MCF 10A (cell line): Measurements from ENCODE around the gene YAE1. TPM values are rescaled to one million over a fixed set of nuclear protein-coding genes. Genes with fewer than 3 reads are reported as not detected.

Experiments used
- BruUV-seq: library from RNA; stranded (reverse); fragments of 400-500 nt; replicated peaks from 2 replicates; lab custom pipeline; 2021; lab: Mats Ljungman, UMichigan
- CTCF ChIA-PET: fragments of 300-600 bp; sonication (Branson Sonifier 250); formaldehyde crosslinking; extraction: SDS; loops from one replicate; lab custom pipeline; 2021; ENCODE audit warnings: antibody characterized with exemption, inconsistent platforms; lab: Yijun Ruan, JAX
- POLR2A ChIA-PET: fragments of 300-600, 350-650 bp; sonication (Branson Sonifier 250); formaldehyde crosslinking; extraction: SDS; loops from one replicate; lab custom pipeline; 2020; ENCODE audit warnings: antibody characterized with exemption, inconsistent platforms; lab: Yijun Ruan, JAX
- DNase-seq: peaks from one replicate; pipeline ENCODE4 v3.0.0-alpha.2; 2018; ENCODE audit not compliant: unreplicated experiment
- H3K27ac Mint-ChIP-seq: one replicate; pipeline ENCODE4 v1.8.0; 2022; ENCODE audit warnings: mild to moderate bottlenecking, low read depth, mixed read lengths; ENCODE audit not compliant: unreplicated experiment
- H3K27me3 Mint-ChIP-seq: one replicate; pipeline ENCODE4 v1.8.0; 2022; ENCODE audit warnings: mixed read lengths; ENCODE audit not compliant: insufficient read depth, unreplicated experiment
- H3K36me3 Mint-ChIP-seq: one replicate; pipeline ENCODE4 v1.8.0; 2022; ENCODE audit warnings: mild to moderate bottlenecking, moderate library complexity, mixed read lengths; ENCODE audit not compliant: insufficient read depth, unreplicated experiment
- H3K4me1 Mint-ChIP-seq: one replicate; pipeline ENCODE4 v1.8.0; 2022; ENCODE audit warnings: mixed read lengths; ENCODE audit not compliant: insufficient read depth, unreplicated experiment
- H3K4me3 Mint-ChIP-seq: one replicate; pipeline ENCODE4 v1.8.0; 2022; ENCODE audit warnings: mild to moderate bottlenecking, moderate library complexity, mixed read lengths; ENCODE audit not compliant: unreplicated experiment
- H3K9me3 Mint-ChIP-seq: one replicate; pipeline ENCODE4 v1.8.0; 2022; ENCODE audit warnings: mixed read lengths; ENCODE audit not compliant: unreplicated experiment
- intact Hi-C: fragments of 100-400 bp; cut with micrococcal nuclease; formaldehyde crosslinking; loops from 2 replicates; pipeline ENCODE4 v1.14.1; 2022
- total RNA-seq: library from RNA; stranded (reverse); gene quantifications from 2 replicates; pipeline ENCODE4 v1.2.3, GENCODE V29; 2022
- TF ChIP-seq, protein P1 (sequence below): fragments of 200-600 bp; IDR thresholded peaks from one replicate; pipeline ENCODE4 v1.8.0; 2022; ENCODE audit warnings: antibody characterized with exemption, mild to moderate bottlenecking; ENCODE audit not compliant: unreplicated experiment

The YAE1 gene
- total RNA-seq, 1 experiment from 2014 or later, result 34.7 TPM

DNA sequence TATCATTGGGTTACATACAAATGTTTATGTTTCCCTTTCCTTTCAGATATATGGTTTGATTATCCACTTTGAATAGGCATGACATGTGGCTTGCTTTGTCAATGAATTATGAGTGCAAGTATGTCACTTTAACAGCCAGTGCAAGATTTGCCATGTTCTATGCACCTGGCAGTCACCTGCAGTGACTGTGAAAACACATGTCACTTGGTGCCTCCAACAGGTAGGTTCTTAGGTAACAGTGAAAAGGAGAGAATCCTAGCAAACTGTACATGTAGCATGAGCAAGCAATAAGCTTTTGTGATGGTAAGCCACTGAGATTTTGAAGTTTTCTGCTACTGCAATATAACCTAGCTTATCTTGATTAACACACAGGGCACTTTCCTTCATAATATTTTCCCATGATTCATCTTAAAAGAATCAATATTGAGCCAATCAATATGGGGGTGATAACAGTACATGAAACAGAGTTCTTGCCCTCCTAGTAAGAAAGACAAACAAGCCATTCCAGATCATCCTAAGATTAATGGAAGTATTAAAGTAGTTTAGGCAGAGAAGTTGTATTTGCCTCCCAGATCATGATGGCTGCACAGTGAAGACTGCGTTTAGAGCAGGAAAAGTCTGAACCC, 49.3 kb downstream of the YAE1 start:
- BruUV-seq, result no TSS peak
- TF ChIP-seq, protein P1, sequence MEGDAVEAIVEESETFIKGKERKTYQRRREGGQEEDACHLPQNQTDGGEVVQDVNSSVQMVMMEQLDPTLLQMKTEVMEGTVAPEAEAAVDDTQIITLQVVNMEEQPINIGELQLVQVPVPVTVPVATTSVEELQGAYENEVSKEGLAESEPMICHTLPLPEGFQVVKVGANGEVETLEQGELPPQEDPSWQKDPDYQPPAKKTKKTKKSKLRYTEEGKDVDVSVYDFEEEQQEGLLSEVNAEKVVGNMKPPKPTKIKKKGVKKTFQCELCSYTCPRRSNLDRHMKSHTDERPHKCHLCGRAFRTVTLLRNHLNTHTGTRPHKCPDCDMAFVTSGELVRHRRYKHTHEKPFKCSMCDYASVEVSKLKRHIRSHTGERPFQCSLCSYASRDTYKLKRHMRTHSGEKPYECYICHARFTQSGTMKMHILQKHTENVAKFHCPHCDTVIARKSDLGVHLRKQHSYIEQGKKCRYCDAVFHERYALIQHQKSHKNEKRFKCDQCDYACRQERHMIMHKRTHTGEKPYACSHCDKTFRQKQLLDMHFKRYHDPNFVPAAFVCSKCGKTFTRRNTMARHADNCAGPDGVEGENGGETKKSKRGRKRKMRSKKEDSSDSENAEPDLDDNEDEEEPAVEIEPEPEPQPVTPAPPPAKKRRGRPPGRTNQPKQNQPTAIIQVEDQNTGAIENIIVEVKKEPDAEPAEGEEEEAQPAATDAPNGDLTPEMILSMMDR, result no peak
- H3K9me3 Mint-ChIP-seq, result no peaks in the 10 kb centered on the region
- intact Hi-C loops, result no loop called here
- no peaks in the 10 kb centered on the region for H3K36me3 Mint-ChIP-seq
- H3K4me1 Mint-ChIP-seq, result peaks cover 19% of the 10 kb centered on the region
- POLR2A ChIA-PET, result interaction anchor here (0.7 kb wide), 1 partner anchor 9 kb away, joined by 3 read pairs; no protein-coding TSS in a partner anchor
- H3K27ac Mint-ChIP-seq, result no peak overlapping the region
- CTCF ChIA-PET, result interaction anchor here (0.6 to 3.6 kb wide), 2 partner anchors 35 to 131 kb away, joined by 3 to 14 read pairs; no protein-coding TSS in a partner anchor
- no peaks in the 10 kb centered on the region for H3K27me3 Mint-ChIP-seq
- DNase-seq, result no peak
- H3K4me3 Mint-ChIP-seq, result no peak overlapping the region

DNA sequence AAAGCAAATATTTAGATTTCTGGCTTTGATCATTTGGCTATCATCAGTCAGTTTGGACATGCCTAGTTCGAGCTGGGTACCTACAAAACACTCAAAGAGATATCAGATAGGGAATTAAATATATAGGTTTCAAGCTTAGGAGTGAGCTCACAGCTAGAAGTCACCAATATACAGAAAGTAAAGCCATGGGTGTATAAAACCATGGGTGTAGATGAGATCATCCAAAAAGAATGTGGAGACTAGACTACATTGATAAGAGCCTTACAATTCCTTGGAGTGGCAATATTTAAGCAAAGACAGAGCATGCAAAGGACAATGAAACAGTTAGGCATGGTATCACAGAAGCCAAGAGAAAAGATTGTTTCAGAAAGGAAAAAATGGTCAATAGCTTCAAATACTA, 49.9 kb downstream of the YAE1 start:
- Mint-ChIP-seq H3K27me3 (no peaks in the 10 kb centered on the region), H3K36me3 (no peaks in the 10 kb centered on the region), H3K4me1 (peaks cover 19% of the 10 kb centered on the region), H3K27ac (no peak overlapping the region), H3K9me3 (no peaks in the 10 kb centered on the region), H3K4me3 (no peak overlapping the region)
- no TSS peak for BruUV-seq
- no peak for DNase-seq
- POLR2A ChIA-PET, result interaction anchor here (0.6 to 1.2 kb wide), 2 partner anchors 8 to 62 kb away, joined by 3 read pairs; no protein-coding TSS in a partner anchor
- CTCF ChIA-PET, result interaction anchor here (0.6 to 3.6 kb wide), 4 partner anchors 36 to 130 kb away, joined by 3 to 14 read pairs (median 3); no protein-coding TSS in a partner anchor
- intact Hi-C loops, result no loop called here
- TF ChIP-seq, protein P1, result no peak

DNA sequence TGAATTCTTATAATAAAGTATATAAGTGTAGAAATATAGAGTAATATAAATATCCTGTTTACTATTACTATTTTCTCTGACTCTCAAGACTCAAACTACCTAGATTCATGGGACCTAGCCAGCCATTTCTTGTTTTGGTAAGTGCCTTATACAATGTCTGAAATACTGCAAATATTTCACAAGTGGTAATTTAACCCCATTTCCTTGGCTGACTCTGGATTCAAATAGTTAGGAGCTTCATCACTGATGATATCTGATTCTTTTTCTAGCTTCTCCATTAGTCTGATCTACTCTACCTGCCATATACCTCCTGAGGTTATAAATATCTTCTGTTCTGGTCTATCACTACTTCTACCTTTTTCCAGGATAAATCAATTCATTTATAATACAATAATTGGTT, 50.8 kb downstream of the YAE1 start:
- no peak for DNase-seq
- Mint-ChIP-seq H3K36me3 (peaks cover 5% of the 10 kb centered on the region), H3K27ac (no peak overlapping the region), H3K9me3 (no peaks in the 10 kb centered on the region), H3K4me1 (peaks cover 22% of the 10 kb centered on the region), H3K27me3 (no peaks in the 10 kb centered on the region), H3K4me3 (no peak overlapping the region)
- BruUV-seq, result no TSS peak
- TF ChIP-seq, protein P1, result no peak
- intact Hi-C loops, result no loop called here
- POLR2A ChIA-PET, result interaction anchor here (1.2 kb wide), 1 partner anchor 8 kb away, joined by 3 read pairs; no protein-coding TSS in a partner anchor
- CTCF ChIA-PET, result interaction anchor here (0.5 to 1.1 kb wide), 2 partner anchors 39 to 66 kb away, joined by 3 read pairs; no protein-coding TSS in a partner anchor

DNA sequence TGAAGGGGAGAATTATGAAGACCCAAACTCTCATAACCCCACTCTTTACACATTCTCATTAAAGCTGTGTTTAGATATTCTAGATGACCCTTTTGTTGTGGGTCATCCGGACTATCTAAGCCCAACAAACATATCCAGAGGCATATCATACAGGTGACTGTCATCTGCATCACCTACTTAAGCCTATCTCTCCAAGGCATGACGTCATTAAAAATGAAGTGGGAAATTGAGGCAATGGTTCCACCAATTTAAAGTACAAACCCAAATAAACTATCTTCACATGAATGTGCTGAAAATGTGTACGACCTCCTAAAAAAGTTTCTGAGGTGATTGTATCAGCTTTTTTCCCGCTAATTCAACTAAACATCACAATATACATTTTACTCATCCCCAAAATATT, 52.7 kb downstream of the YAE1 start:
- no peaks in the 10 kb centered on the region for H3K9me3 Mint-ChIP-seq
- intact Hi-C loops, result no loop called here
- no peaks in the 10 kb centered on the region for H3K27me3 Mint-ChIP-seq
- peaks cover 23% of the 10 kb centered on the region for H3K4me1 Mint-ChIP-seq
- no peak overlapping the region for H3K4me3 Mint-ChIP-seq
- H3K36me3 Mint-ChIP-seq, result peaks cover 12% of the 10 kb centered on the region
- POLR2A ChIA-PET, result interaction anchor here (0.6 kb wide), 1 partner anchor 118 kb away, joined by 3 read pairs; no protein-coding TSS in a partner anchor
- DNase-seq, result no peak
- TF ChIP-seq, protein P1, result no peak
- CTCF ChIA-PET, result interaction anchor here (0.8 to 1.0 kb wide), 2 partner anchors 128 to 433 kb away, joined by 3 read pairs; no protein-coding TSS in a partner anchor
- H3K27ac Mint-ChIP-seq, result no peak overlapping the region
- BruUV-seq, result no TSS peak
